HG03521 (cell line): ENCODE results near the gene PI4K2A.
A peak's percentile ranks its signal among the peaks of the same experiment; 100 is the strongest.
"Not testable (repeated sequence)": the region's sequence is repeated elsewhere in the genome, so short reads cannot be mapped to it uniquely, and the experiment has no call there.

ENCODE experiments used
- ATAC-seq: cut with Tn5 transposase; IDR thresholded peaks from one replicate; pipeline ENCODE4 v1.9.1; 2021; ENCODE audit warnings: mild to moderate bottlenecking, moderate library complexity; ENCODE audit not compliant: unreplicated experiment

Gene PI4K2A

GRCh38 chr10:97631098-97631497, 9.4 kb upstream of the PI4K2A start:
- no peak for ATAC-seq

GRCh38 chr10:97632949-97633884, 7.3 kb upstream of the PI4K2A start, which contains the start of gene MORN4:
Gene MORN4 (minus strand): TSS chr10:97633500. CDS start chr10:97619653, 13,847 bp downstream.
- ATAC-seq: peak; percentile 100

GRCh38 chr10:97633921-97634320, 6.5 kb upstream of the PI4K2A start:
- no peak for ATAC-seq

GRCh38 chr10:97635577-97635976, 4.9 kb upstream of the PI4K2A start:
- no peak for ATAC-seq

- ATAC-seq: not testable (repeated sequence)
These were observed 1.4 kb upstream of the PI4K2A start for GRCh38 chr10:97639090-97639489.

GRCh38 chr10:97640868-97641811, 669 bp downstream of the PI4K2A start:
- peak; percentile 4 for ATAC-seq

- not testable (repeated sequence) for ATAC-seq
These were observed 2.1 kb downstream of the PI4K2A start for GRCh38 chr10:97642471-97643159.

GRCh38 chr10:97643441-97643985, 3.0 kb downstream of the PI4K2A start:
- no peak for ATAC-seq

- no peak for ATAC-seq
These were observed 4.5 kb downstream of the PI4K2A start for GRCh38 chr10:97644936-97645335.

GRCh38 chr10:97647556-97647955, 7.1 kb downstream of the PI4K2A start:
- no peak for ATAC-seq

GRCh38 chr10:97648562-97649404, 8.3 kb downstream of the PI4K2A start:
- ATAC-seq: peak; percentile 84

GRCh38 chr10:97649405-97649750, 8.9 kb downstream of the PI4K2A start:
- not testable (repeated sequence) for ATAC-seq

- no peak for ATAC-seq
These were observed 10.3 kb downstream of the PI4K2A start for GRCh38 chr10:97650726-97651125.

GRCh38 chr10:97651773-97652172, 11.3 kb downstream of the PI4K2A start:
- no peak for ATAC-seq

GRCh38 chr10:97656777-97657176, 16.3 kb downstream of the PI4K2A start:
- ATAC-seq: no peak

- ATAC-seq: no peak
These were observed 19.1 kb downstream of the PI4K2A start for GRCh38 chr10:97659589-97659988.

- no peak for ATAC-seq
These were observed 23.9 kb downstream of the PI4K2A start for GRCh38 chr10:97664282-97664850.

- ATAC-seq: no peak
These were observed 26.5 kb downstream of the PI4K2A start for GRCh38 chr10:97666992-97667391.

- ATAC-seq: no peak
These were observed 27.0 kb downstream of the PI4K2A start for GRCh38 chr10:97667463-97667862.
